HFF-Myc (cell line): ENCODE measurements around the gene TRMT112.

ENCODE experiments used
- DNase-seq: peaks from one replicate; pipeline ENCODE4 v3.0.0-alpha.2; 2011; ENCODE audit warnings: low read depth; ENCODE audit errors: extremely low read depth
- H3K4me3 ChIP-seq: replicated peaks from 2 replicates; pipeline ENCODE4 v1.5.1; 2011; ENCODE audit warnings: low read depth, mild to moderate bottlenecking, control low read depth, low read length
- TF ChIP-seq, protein P1 (sequence below): IDR thresholded peaks from 2 replicates; pipeline ENCODE4 v1.5.1; 2012; ENCODE audit warnings: mild to moderate bottlenecking, low read depth, low read length, control low read depth; ENCODE audit errors: missing control alignments

The TRMT112 gene

DNA sequence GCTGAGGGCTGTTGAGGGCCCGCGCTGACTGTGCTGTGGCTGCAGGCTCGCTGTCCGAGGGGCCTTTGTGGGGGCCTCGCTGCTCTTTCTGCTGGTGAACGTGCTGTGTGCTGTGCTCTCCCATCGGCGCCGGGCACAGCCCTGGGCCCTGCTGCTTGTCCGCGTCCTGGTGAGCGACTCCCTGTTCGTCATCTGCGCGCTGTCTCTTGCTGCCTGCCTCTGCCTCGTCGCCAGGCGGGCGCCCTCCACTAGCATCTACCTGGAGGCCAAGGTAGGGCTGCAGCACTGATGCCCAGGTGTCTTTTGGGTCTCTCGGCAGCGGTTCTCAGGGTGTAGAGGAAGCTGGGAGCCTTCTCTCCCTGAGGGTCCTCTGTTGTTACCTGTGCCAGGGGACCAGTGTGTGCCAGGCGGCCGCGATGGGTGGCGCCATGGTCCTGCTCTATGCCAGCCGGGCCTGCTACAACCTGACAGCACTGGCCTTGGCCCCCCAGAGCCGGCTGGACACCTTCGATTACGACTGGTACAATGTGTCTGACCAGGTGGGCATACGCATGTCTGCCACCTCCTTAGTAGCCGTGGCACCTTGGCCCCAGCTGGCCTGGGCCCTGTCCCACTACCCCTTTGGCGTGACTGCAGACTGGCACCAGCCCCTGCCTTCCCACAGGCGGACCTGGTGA, 29.5 kb downstream of the TRMT112 start:
- TF ChIP-seq, protein P1, sequence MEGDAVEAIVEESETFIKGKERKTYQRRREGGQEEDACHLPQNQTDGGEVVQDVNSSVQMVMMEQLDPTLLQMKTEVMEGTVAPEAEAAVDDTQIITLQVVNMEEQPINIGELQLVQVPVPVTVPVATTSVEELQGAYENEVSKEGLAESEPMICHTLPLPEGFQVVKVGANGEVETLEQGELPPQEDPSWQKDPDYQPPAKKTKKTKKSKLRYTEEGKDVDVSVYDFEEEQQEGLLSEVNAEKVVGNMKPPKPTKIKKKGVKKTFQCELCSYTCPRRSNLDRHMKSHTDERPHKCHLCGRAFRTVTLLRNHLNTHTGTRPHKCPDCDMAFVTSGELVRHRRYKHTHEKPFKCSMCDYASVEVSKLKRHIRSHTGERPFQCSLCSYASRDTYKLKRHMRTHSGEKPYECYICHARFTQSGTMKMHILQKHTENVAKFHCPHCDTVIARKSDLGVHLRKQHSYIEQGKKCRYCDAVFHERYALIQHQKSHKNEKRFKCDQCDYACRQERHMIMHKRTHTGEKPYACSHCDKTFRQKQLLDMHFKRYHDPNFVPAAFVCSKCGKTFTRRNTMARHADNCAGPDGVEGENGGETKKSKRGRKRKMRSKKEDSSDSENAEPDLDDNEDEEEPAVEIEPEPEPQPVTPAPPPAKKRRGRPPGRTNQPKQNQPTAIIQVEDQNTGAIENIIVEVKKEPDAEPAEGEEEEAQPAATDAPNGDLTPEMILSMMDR, result no peak
- no peak for DNase-seq

DNA sequence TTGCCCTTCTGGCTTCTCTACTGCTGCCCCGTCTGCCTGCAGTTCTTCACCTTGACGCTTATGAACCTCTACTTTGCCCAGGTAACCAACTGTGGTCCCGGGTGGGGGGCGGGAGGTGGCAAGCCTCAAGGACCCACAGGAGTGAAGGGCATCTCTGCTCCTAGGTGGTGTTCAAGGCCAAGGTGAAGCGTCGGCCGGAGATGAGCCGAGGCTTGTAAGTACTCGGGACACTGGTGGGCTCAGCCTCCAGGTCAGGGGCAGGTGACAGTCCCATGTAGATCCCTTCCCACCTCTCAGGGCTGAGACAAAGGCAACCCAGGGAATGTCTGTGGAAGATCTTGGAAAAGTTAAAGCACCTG, 30.6 kb downstream of the TRMT112 start:
- no peak overlapping the region for H3K4me3 ChIP-seq
- no peak for DNase-seq
- TF ChIP-seq, protein P1, result no peak

More for the DNA sequence above, 29.5 kb downstream of the TRMT112 start:
- H3K4me3 ChIP-seq, result no peak overlapping the region

GRCh38 chr11:64285885-64286800, 31.2 kb downstream of the TRMT112 start:
- TF ChIP-seq, protein P1, result peak; percentile 9
- no peak for DNase-seq

GRCh38 chr11:64284962-64285884, 32.1 kb downstream of the TRMT112 start, which contains the start of gene GPR137:
GPR137 (plus strand) TSS chr11:64285848; CDS start chr11:64286525, 677 bp downstream.
- peak within 1 kb of the TSS; percentile 70 for H3K4me3 ChIP-seq
- no peak for DNase-seq
- TF ChIP-seq, protein P1, result no peak

More at GRCh38 chr11:64285885-64286800, 31.2 kb downstream of the TRMT112 start:
- peak overlapping the region; percentile 70 for H3K4me3 ChIP-seq

- peak within 1 kb of the TSS; percentile 70 for H3K4me3 ChIP-seq
- DNase-seq, result no peak
- TF ChIP-seq, protein P1, result no peak
Measured at GRCh38 chr11:64284048-64284961, 33.1 kb downstream of the TRMT112 start, which contains the start of gene BAD. BAD (minus strand) TSS chr11:64284665; CDS start chr11:64284368, 297 bp downstream.

DNA sequence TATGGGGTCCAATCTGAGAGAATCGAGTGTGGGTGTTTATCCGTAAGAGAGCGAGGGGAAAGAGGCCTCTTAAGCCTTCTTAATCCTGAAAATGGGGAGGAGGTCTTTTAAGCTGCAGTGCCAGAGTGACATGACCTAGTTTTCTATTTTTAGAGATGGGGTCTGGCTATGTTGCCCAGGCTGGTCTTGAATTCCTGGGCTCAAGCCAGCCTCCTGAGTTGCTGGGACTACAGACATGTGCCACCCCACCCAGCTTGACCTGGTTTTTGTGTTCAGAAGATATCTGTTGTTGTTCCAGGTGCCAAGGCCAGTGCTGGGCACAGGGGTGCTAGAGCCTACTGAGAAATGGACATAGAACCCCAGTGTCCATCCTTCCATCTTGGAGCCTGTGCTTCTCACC, 34.3 kb downstream of the TRMT112 start:
- no peak overlapping the region for H3K4me3 ChIP-seq
- no peak for DNase-seq
- TF ChIP-seq, protein P1, result no peak
